Measurements from ENCODE around the gene TEX35.

Gene TEX35

GRCh38 chr1:178563099-178563820 is 50.4 kb downstream of the TEX35 start:
- TF ChIP-seq CTCF (IDR thresholded peaks at IDR 0.05) = no peak
- no peak overlapping the region for H3K27ac ChIP-seq
- H3K4me3 ChIP-seq = no peak overlapping the region
- DNase-seq (ENCODE audit: low spot score) = no peak

GRCh38 chr1:178564086-178564782 is 51.3 kb downstream of the TEX35 start:
- TF ChIP-seq CTCF (IDR thresholded peaks at IDR 0.05) = no peak
- Histone ChIP-seq H3K4me3 (no peak overlapping the region), H3K27ac (no peak overlapping the region)
- DNase-seq (ENCODE audit: low spot score) = no peak

GRCh38 chr1:178564783-178565180 is 51.9 kb downstream of the TEX35 start:
- DNase-seq (ENCODE audit: low spot score) = no peak
- no peak for TF ChIP-seq CTCF (IDR thresholded peaks at IDR 0.05)
- Histone ChIP-seq H3K4me3 (no peak overlapping the region), H3K27ac (no peak overlapping the region)

- TF ChIP-seq CTCF (IDR thresholded peaks at IDR 0.05) = no peak
- DNase-seq (ENCODE audit: low spot score) = no peak
- no peak overlapping the region for H3K27ac ChIP-seq
- no peak overlapping the region for H3K4me3 ChIP-seq
Observed at GRCh38 chr1:178565586-178565985, 52.7 kb downstream of the TEX35 start.

GRCh38 chr1:178566187-178566586 is 53.3 kb downstream of the TEX35 start:
- Histone ChIP-seq H3K27ac (no peak overlapping the region), H3K4me3 (no peak overlapping the region)
- DNase-seq (ENCODE audit: low spot score) = no peak
- TF ChIP-seq CTCF (IDR thresholded peaks at IDR 0.05) = no peak

GRCh38 chr1:178571807-178572206 is 58.9 kb downstream of the TEX35 start:
- no peak overlapping the region for H3K4me3 ChIP-seq

More at GRCh38 chr1:178571807-178572206, 58.9 kb downstream of the TEX35 start:
- no peak overlapping the region for H3K27ac ChIP-seq
- no peak for TF ChIP-seq CTCF (IDR thresholded peaks at IDR 0.05)
- DNase-seq (ENCODE audit: low spot score) = no peak

Data from coronary artery (tissue), 2 donors.